SJCRH30 (cell line): ENCODE results near the gene INKA1. TPM values are rescaled to one million over a fixed set of nuclear protein-coding genes. Genes with fewer than 3 reads are reported as not detected.
A peak's percentile ranks its signal among the peaks of the same experiment; 100 is the strongest.
"Not testable (repeated sequence)": the region's sequence is repeated elsewhere in the genome, so short reads cannot be mapped to it uniquely, and the experiment has no call there.

Source experiments
- DNase-seq, 2 experiments: peaks; one replicate each; pipeline ENCODE4 v3.0.0-alpha.2; 2015 to 2020
- H3K27ac ChIP-seq: fragments of 250-450 bp; sonication (Bioruptor Pico); 2 replicates; pipeline ENCODE4 v1.5.1; 2020; ENCODE audit warnings: mild to moderate bottlenecking, moderate library complexity
- H3K27me3 ChIP-seq: fragments of 250-450 bp; sonication (Bioruptor Pico); 2 replicates; pipeline ENCODE4 v1.5.1; 2020; ENCODE audit warnings: mild to moderate bottlenecking, moderate library complexity
- H3K36me3 ChIP-seq: fragments of 250-450 bp; sonication (Bioruptor Pico); 2 replicates; pipeline ENCODE4 v1.5.1; 2020; ENCODE audit warnings: mild to moderate bottlenecking, moderate library complexity
- H3K4me1 ChIP-seq: fragments of 250-450 bp; sonication (Bioruptor Pico); 2 replicates; pipeline ENCODE4 v1.5.1; 2020; ENCODE audit warnings: mild to moderate bottlenecking, moderate library complexity
- H3K4me3 ChIP-seq: fragments of 250-450 bp; sonication (Bioruptor Pico); 2 replicates; pipeline ENCODE4 v1.5.1; 2020; ENCODE audit warnings: mild to moderate bottlenecking, moderate library complexity
- H3K9me3 ChIP-seq: fragments of 250-450 bp; sonication (Bioruptor Pico); replicated peaks from 2 replicates; pipeline ENCODE4 v1.5.1; 2020; ENCODE audit warnings: mild to moderate bottlenecking, moderate library complexity
- total RNA-seq: library from RNA; depleted of rRNA; stranded (reverse); fragments of >200 nt; shearing (Covaris generic); gene quantifications from 2 replicates; pipeline ENCODE4 v1.2.3, GENCODE V29; 2014

Gene INKA1
- total RNA-seq, 1 experiment from 2014 or later: 0.61 TPM

DNA sequence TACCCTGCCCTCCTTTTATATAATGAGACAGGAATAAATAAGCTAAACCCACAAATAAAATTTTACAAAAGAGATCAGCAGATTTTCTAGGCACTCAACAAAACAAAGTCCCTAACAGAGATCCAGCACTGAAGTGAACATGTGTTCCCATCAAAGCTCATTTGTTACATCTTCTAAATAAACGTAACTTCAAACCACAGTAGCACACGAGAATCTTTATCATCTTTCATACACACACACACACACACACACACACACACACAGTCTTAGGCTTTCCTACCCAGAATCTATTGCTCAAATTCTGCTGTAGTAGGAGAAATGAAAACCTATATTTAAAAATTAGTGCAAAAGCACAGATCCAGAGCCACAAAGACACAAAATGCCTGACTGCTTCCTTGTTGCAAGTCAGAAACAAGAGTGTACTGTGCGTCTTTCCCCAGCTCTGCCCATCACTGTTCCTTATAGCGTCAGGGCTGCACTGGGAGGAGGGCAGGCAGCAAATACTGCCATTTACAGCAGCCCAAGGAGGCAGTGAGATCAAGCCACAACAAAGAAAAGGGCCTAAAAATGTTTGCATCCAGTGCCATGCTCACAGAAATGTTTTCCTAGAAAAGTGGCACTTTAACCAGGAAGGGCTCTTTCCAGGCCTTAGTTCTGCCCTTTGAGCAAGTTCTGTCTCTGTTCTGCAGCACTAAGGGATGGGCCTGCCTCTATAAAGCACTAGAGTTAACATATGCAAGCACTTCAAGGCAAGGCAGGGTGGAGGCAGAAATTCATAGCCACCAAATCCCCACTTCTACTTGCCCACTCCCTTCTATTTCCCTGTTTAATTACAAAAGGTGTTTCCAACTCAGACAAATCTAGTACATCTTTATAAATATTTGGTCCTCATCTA lies 22.7 kb upstream of the INKA1 start:
- Histone ChIP-seq H3K4me3 (no peak overlapping the region), H3K36me3 (peaks cover 13% of the 10 kb centered on the region), H3K4me1 (0 out of 2 replicates have a peak, but pooled peaks cover 2% of the 10 kb centered on the region), H3K27me3 (no peaks in the 10 kb centered on the region), H3K27ac (no peak overlapping the region), H3K9me3 (no peaks in the 10 kb centered on the region)
- DNase-seq: no peak

DNA sequence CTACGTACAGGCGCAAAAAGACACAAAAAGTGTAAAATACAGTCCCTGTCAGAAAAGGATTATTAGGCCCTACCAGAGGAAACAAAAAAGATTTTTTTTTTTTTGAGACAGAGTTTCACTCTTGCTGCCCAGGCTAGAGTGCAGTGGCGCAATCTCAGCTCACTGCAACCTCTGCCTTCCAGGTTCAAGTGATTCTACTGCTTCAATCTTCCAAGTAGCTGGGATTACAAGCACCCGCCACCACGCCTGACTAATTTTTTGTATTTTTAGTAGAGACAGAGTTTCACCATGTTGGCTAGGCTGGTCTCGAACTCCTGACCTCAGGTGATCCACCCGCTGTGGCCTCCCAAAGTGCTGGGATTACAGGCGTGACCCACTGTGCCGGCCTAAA lies 22.1 kb upstream of the INKA1 start:
- H3K36me3 ChIP-seq: peaks cover 13% of the 10 kb centered on the region
- H3K27ac ChIP-seq, H3K4me1 ChIP-seq, DNase-seq, H3K27me3 ChIP-seq, H3K9me3 ChIP-seq, H3K4me3 ChIP-seq: not testable (repeated sequence)

DNA sequence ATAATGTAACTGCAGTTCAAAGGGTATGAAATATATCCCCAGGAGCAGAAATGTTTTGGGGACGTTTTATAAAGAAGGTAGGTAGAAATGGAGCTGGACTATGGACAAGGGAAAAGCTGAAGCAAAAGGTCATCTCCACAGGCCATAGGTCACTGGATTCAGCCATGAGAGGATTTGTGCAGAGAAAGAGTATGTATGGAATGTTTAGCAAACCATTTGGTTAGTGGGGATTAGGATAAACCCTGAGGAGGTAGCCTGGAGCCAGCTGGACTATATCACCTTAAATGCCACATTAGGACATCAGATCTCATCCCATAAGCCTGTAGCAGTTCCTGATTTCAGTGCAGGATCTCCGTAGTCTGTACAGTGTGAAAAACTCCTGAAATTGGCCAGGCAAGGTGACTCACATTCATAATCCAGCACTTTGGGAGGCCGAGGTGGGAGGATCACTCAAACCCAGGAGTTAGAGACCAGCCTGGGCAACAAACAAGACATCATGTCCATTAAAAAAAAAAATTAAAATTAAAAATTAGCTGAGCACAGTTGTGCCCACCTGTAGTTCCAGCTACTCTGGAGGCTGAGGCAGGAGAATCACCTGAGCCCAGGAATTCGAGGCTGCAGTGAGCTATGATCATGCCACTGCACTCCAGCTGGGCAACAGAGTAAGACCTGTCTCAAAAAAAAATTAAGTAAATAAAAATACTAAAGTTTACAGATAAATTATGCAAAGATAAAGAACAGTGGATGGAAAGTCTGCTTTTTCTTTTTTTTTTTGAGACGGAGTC lies 21.5 kb upstream of the INKA1 start:
- DNase-seq: no peak
- no peaks in the 10 kb centered on the region for H3K9me3 ChIP-seq
- no peaks in the 10 kb centered on the region for H3K27me3 ChIP-seq
- H3K4me1 ChIP-seq: 0 out of 2 replicates have a peak, but pooled peaks cover 2% of the 10 kb centered on the region
- peaks cover 11% of the 10 kb centered on the region for H3K36me3 ChIP-seq
- no peak overlapping the region for H3K27ac ChIP-seq
- H3K4me3 ChIP-seq: no peak overlapping the region

DNA sequence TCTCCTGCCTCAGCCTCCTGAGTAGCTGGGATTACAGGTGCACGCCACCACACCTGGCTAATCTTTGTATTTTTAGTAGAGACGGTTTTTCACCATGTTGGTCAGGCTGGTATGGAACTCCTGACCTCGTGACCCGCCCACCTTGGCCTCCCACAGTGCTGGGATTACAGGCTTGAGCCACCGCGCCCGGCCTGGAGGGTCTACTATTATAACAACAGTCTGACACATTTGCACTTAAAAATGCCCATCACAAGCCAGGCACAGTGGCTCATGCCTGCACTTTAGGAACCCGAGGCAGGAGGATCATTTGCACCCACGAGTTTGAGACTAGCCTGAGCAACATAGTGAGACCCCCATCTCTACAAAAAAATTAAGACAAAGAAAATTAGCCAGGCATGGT lies 20.8 kb upstream of the INKA1 start:
- H3K9me3 ChIP-seq, H3K4me1 ChIP-seq, H3K27ac ChIP-seq, H3K4me3 ChIP-seq, DNase-seq, H3K36me3 ChIP-seq, H3K27me3 ChIP-seq: not testable (repeated sequence)

GRCh38 chr3:49785565-49786356 lies 17.3 kb upstream of the INKA1 start:
- Histone ChIP-seq H3K27ac (peak overlapping the region; percentile 53), H3K4me1 (0 out of 2 replicates have a peak, but pooled peaks cover 2% of the 10 kb centered on the region), H3K36me3 (peaks cover 4% of the 10 kb centered on the region), H3K4me3 (peak overlapping the region; percentile 96), H3K27me3 (no peaks in the 10 kb centered on the region), H3K9me3 (no peaks in the 10 kb centered on the region)
- peak; percentile 31 to 48 for DNase-seq

GRCh38 chr3:49786357-49787181 lies 16.5 kb upstream of the INKA1 start, which contains the start of gene IP6K1:
Gene IP6K1 (minus strand): TSS chr3:49786542. CDS start chr3:49748040, 38,502 bp downstream.
- H3K27ac ChIP-seq: peak within 1 kb of the TSS; percentile 53
- 0 out of 2 replicates have a peak, but pooled peaks cover 2% of the 10 kb centered on the region for H3K4me1 ChIP-seq
- H3K4me3 ChIP-seq: peak within 1 kb of the TSS; percentile 96
- no peaks in the 10 kb centered on the region for H3K27me3 ChIP-seq
- peaks cover 4% of the 10 kb centered on the region for H3K36me3 ChIP-seq
- H3K9me3 ChIP-seq: no peaks in the 10 kb centered on the region
- peak; percentile 99 to 100 for DNase-seq

DNA sequence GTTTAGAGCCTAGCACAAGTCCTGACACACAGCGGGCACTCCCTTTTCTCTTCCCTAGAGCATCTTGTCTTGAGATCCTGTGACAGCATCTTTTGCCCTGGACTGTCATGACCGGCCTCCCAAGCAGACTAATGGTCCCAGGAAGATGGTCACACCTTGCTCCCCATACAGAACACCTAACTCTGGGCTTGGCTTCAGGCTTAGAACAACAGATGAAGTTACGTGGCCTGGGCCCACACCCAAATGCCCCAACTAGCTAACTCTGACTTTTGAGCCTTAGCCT lies 15.9 kb upstream of the INKA1 start:
- DNase-seq: no peak
- H3K9me3 ChIP-seq: no peaks in the 10 kb centered on the region
- peak overlapping the region; percentile 53; the same call in 1 of the 2 replicates for H3K27ac ChIP-seq
- H3K36me3 ChIP-seq: peaks cover 4% of the 10 kb centered on the region
- peak overlapping the region; percentile 96 for H3K4me3 ChIP-seq
- no peaks in the 10 kb centered on the region for H3K27me3 ChIP-seq
- H3K4me1 ChIP-seq: 0 out of 2 replicates have a peak, but pooled peaks cover 2% of the 10 kb centered on the region

DNA sequence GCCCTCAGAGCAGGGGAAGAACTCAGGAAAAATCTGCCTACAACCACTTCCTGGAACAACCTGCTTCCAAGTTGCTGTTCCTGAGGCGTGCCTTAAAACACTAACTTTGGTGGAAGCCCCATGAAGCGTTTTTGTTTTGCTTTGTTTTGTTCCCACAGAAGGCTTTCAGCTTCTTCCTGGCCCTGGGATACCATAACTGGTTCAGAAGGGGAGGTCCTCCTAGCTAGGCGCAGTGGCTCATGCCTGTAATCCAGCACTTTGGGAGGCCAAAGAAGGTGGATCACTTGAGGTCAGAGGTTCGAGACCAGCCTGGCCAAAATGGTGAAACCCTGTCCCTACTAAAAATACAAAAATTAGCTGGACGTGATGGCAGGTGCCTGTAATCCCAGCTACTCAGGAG lies 15.5 kb upstream of the INKA1 start:
- no peak overlapping the region for H3K4me3 ChIP-seq
- no peak for DNase-seq
- H3K27me3 ChIP-seq: no peaks in the 10 kb centered on the region
- 0 out of 2 replicates have a peak, but pooled peaks cover 2% of the 10 kb centered on the region for H3K4me1 ChIP-seq
- H3K27ac ChIP-seq: no peak overlapping the region
- peaks cover 4% of the 10 kb centered on the region for H3K36me3 ChIP-seq
- no peaks in the 10 kb centered on the region for H3K9me3 ChIP-seq

DNA sequence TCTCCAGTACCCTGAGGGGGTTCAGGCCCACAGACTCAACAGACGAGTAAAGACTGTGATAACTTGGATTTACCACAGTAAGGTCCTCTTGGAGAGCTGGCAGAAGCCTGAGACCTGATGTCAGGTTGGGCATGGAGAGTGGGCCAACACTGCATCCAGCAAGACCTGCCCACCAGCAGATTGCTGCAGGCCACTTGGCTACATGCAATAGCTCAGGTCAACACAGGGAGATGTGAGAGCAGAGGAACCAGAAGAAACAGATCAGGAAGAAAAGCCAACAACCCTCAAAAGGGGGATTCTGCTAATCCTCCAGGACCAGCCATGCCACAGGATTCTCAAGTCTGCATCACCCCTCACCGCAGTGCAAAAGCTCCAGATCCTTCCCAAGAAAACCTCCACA lies 15.0 kb upstream of the INKA1 start:
- H3K9me3 ChIP-seq: no peaks in the 10 kb centered on the region
- DNase-seq: no peak
- peaks cover 4% of the 10 kb centered on the region for H3K36me3 ChIP-seq
- H3K27ac ChIP-seq: no peak overlapping the region
- H3K27me3 ChIP-seq: no peaks in the 10 kb centered on the region
- H3K4me3 ChIP-seq: no peak overlapping the region
- 0 out of 2 replicates have a peak, but pooled peaks cover 2% of the 10 kb centered on the region for H3K4me1 ChIP-seq

GRCh38 chr3:49790626-49791411 lies 12.2 kb upstream of the INKA1 start:
- no peak overlapping the region for H3K27ac ChIP-seq
- H3K9me3 ChIP-seq: no peaks in the 10 kb centered on the region
- H3K4me3 ChIP-seq: no peak overlapping the region
- H3K4me1 ChIP-seq: no peaks in the 10 kb centered on the region
- no peak for DNase-seq
- H3K36me3 ChIP-seq: no peaks in the 10 kb centered on the region
- no peaks in the 10 kb centered on the region for H3K27me3 ChIP-seq

DNA sequence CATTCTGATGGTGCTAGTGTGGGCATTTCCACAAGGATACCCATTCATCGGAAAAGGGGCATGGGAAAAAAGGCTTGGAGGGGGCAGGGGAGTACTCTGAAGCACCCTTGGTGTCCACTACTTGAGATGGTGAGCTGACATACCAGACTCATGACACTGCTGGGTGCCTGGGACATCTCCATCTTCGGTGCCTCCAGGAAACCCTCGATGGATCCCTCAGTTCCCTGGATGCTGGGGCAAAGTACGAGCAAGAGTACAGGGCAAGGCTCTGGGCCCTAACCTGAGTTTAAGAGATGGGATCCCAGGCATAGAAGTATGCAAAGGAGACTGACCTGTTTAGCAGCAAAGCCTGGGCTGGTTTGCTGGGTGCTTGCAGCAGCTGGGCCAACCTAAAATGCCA lies 11.5 kb upstream of the INKA1 start:
- DNase-seq: no peak
- no peaks in the 10 kb centered on the region for H3K9me3 ChIP-seq
- no peak overlapping the region for H3K27ac ChIP-seq
- no peaks in the 10 kb centered on the region for H3K27me3 ChIP-seq
- no peak overlapping the region for H3K4me3 ChIP-seq
- no peaks in the 10 kb centered on the region for H3K4me1 ChIP-seq
- no peaks in the 10 kb centered on the region for H3K36me3 ChIP-seq

- no peaks in the 10 kb centered on the region for H3K9me3 ChIP-seq
- H3K27me3 ChIP-seq: no peaks in the 10 kb centered on the region
- H3K4me3 ChIP-seq: no peak overlapping the region
- H3K27ac ChIP-seq: no peak overlapping the region
- no peaks in the 10 kb centered on the region for H3K4me1 ChIP-seq
- no peaks in the 10 kb centered on the region for H3K36me3 ChIP-seq
- no peak for DNase-seq
Observed at GRCh38 chr3:49792371-49793150, 10.5 kb upstream of the INKA1 start.
